ENCODE results near the gene FAM13C.

The FAM13C gene

GRCh38 chr10:59361663-59362143 is 646 bp downstream of the FAM13C start:
- DNase-seq (ENCODE audit: low read depth in 2 of 2) = no peak

- no peak for DNase-seq (ENCODE audit: low read depth in 2 of 2)
Observed at GRCh38 chr10:59360605-59361405, 1.5 kb downstream of the FAM13C start.

- DNase-seq (ENCODE audit: low read depth in 2 of 2) = no peak
Observed at GRCh38 chr10:59358576-59358975, 3.8 kb downstream of the FAM13C start.

GRCh38 chr10:59354434-59354833 is 7.9 kb downstream of the FAM13C start:
- no peak for DNase-seq (ENCODE audit: low read depth in 2 of 2)

- no peak for DNase-seq (ENCODE audit: low read depth in 2 of 2)
Observed at GRCh38 chr10:59350558-59350957, 11.8 kb downstream of the FAM13C start.

GRCh38 chr10:59346321-59346720 is 16.0 kb downstream of the FAM13C start:
- DNase-seq (ENCODE audit: low read depth in 2 of 2) = no peak

GRCh38 chr10:59342723-59343122 is 19.6 kb downstream of the FAM13C start:
- DNase-seq (ENCODE audit: low read depth in 2 of 2) = no peak

GRCh38 chr10:59342000-59342399 is 20.3 kb downstream of the FAM13C start:
- no peak for DNase-seq (ENCODE audit: low read depth in 2 of 2)

GRCh38 chr10:59340285-59340684 is 22.1 kb downstream of the FAM13C start:
- no peak for DNase-seq (ENCODE audit: low read depth in 2 of 2)

- DNase-seq (ENCODE audit: low read depth in 2 of 2) = no peak
Observed at GRCh38 chr10:59339351-59339750, 23.0 kb downstream of the FAM13C start.

GRCh38 chr10:59337201-59337652 is 25.1 kb downstream of the FAM13C start:
- DNase-seq (ENCODE audit: low read depth in 2 of 2) = no peak

- no peak for DNase-seq (ENCODE audit: low read depth in 2 of 2)
Observed at GRCh38 chr10:59336632-59337031, 25.7 kb downstream of the FAM13C start.

GRCh38 chr10:59335497-59335896 is 26.9 kb downstream of the FAM13C start:
- no peak for DNase-seq (ENCODE audit: low read depth in 2 of 2)

- no peak for DNase-seq (ENCODE audit: low read depth in 2 of 2)
Observed at GRCh38 chr10:59333701-59334100, 28.6 kb downstream of the FAM13C start.

GRCh38 chr10:59332581-59332980 is 29.8 kb downstream of the FAM13C start:
- no peak for DNase-seq (ENCODE audit: low read depth in 2 of 2)

- no peak for DNase-seq (ENCODE audit: low read depth in 2 of 2)
Observed at GRCh38 chr10:59331661-59332060, 30.7 kb downstream of the FAM13C start.

- no peak for DNase-seq (ENCODE audit: low read depth in 2 of 2)
Observed at GRCh38 chr10:59325116-59325515, 37.2 kb downstream of the FAM13C start.

- no peak for DNase-seq (ENCODE audit: low read depth in 2 of 2)
Observed at GRCh38 chr10:59324597-59324996, 37.8 kb downstream of the FAM13C start.

GRCh38 chr10:59323831-59324401 is 38.4 kb downstream of the FAM13C start:
- DNase-seq (ENCODE audit: low read depth in 2 of 2) = no peak

GRCh38 chr10:59323036-59323459 is 39.3 kb downstream of the FAM13C start:
- DNase-seq (ENCODE audit: low read depth in 2 of 2) = no peak

GRCh38 chr10:59322131-59322530 is 40.2 kb downstream of the FAM13C start:
- DNase-seq (ENCODE audit: low read depth in 2 of 2) = no peak

- no peak for DNase-seq (ENCODE audit: low read depth in 2 of 2)
Observed at GRCh38 chr10:59320355-59320754, 42.0 kb downstream of the FAM13C start.

GRCh38 chr10:59319854-59320253 is 42.5 kb downstream of the FAM13C start:
- no peak for DNase-seq (ENCODE audit: low read depth in 2 of 2)
